GM19035 (cell line): ENCODE data around the gene SMIM41.
A peak's percentile ranks its signal among the peaks of the same experiment; 100 is the strongest.
"Not testable (repeated sequence)": the region's sequence is repeated elsewhere in the genome, so short reads cannot be mapped to it uniquely, and the experiment has no call there.

Experiments used
- ATAC-seq: cut with Tn5 transposase; IDR thresholded peaks from one replicate; pipeline ENCODE4 v1.9.1; 2021; ENCODE audit not compliant: unreplicated experiment

The SMIM41 gene

GRCh38 chr12:52084491-52085231, 5.2 kb downstream of the SMIM41 start:
- no peak for ATAC-seq

- no peak for ATAC-seq
Measured at GRCh38 chr12:52085682-52086180, 6.2 kb downstream of the SMIM41 start.

GRCh38 chr12:52086366-52086765, 6.9 kb downstream of the SMIM41 start:
- no peak for ATAC-seq

GRCh38 chr12:52086944-52087835, 7.7 kb downstream of the SMIM41 start:
- no peak for ATAC-seq

GRCh38 chr12:52087961-52088820, 8.7 kb downstream of the SMIM41 start:
- peak; percentile 50 for ATAC-seq

- ATAC-seq, result no peak
Measured at GRCh38 chr12:52089491-52089890, 10.0 kb downstream of the SMIM41 start.

- no peak for ATAC-seq
Measured at GRCh38 chr12:52090291-52090690, 10.8 kb downstream of the SMIM41 start.

- no peak for ATAC-seq
Measured at GRCh38 chr12:52091061-52091460, 11.6 kb downstream of the SMIM41 start.

- no peak for ATAC-seq
Measured at GRCh38 chr12:52091869-52092268, 12.4 kb downstream of the SMIM41 start.

- ATAC-seq, result no peak
Measured at GRCh38 chr12:52093346-52093745, 13.8 kb downstream of the SMIM41 start.

- ATAC-seq, result no peak
Measured at GRCh38 chr12:52096332-52097044, 17.0 kb downstream of the SMIM41 start.

GRCh38 chr12:52097045-52097666, 17.7 kb downstream of the SMIM41 start:
- ATAC-seq, result no peak

GRCh38 chr12:52104431-52105089, 25.1 kb downstream of the SMIM41 start:
- not testable (repeated sequence) for ATAC-seq

- not testable (repeated sequence) for ATAC-seq
Measured at GRCh38 chr12:52116222-52117125, 37.0 kb downstream of the SMIM41 start.

GRCh38 chr12:52117806-52118475, 38.4 kb downstream of the SMIM41 start:
- peak; percentile 41 for ATAC-seq

- ATAC-seq, result no peak
Measured at GRCh38 chr12:52119398-52120254, 40.1 kb downstream of the SMIM41 start.
